Skeletal muscle satellite cell (primary cell): Measurements from ENCODE around the gene CDX4. TPM values are rescaled to one million over a fixed set of nuclear protein-coding genes. Genes with fewer than 3 reads are reported as not detected.

ENCODE experiments used
- H3K27me3 ChIP-seq: 2 replicates; pipeline ENCODE4 v1.7.0; 2013; ENCODE audit warnings: low read length; ENCODE audit not compliant: control insufficient read depth, insufficient read depth
- H3K36me3 ChIP-seq: 2 replicates; pipeline ENCODE4 v1.7.0; 2013; ENCODE audit warnings: mild to moderate bottlenecking, control low read depth, low read length; ENCODE audit not compliant: insufficient read depth
- H3K4me1 ChIP-seq: 2 replicates; pipeline ENCODE4 v1.7.0; 2013; ENCODE audit warnings: low read length; ENCODE audit not compliant: control insufficient read depth, insufficient read depth
- H3K4me2 ChIP-seq: 2 replicates; pipeline ENCODE4 v1.7.0; 2013; ENCODE audit warnings: mild to moderate bottlenecking, low read length
- H3K4me3 ChIP-seq: 2 replicates; pipeline ENCODE4 v1.7.0; 2013; ENCODE audit warnings: low read length
- H3K9ac ChIP-seq: 2 replicates; pipeline ENCODE4 v1.7.0; 2013; ENCODE audit warnings: mild to moderate bottlenecking, low read depth, low read length, moderate library complexity
- H3K9me3 ChIP-seq: replicated peaks from 2 replicates; pipeline ENCODE4 v1.7.0; 2013; ENCODE audit warnings: mild to moderate bottlenecking, control low read depth, low read length
- total RNA-seq: library from RNA; depleted of rRNA; stranded (reverse); fragments of >200 nt; gene quantifications from 2 replicates; pipeline ENCODE4 v1.2.3, GENCODE V29; 2012; rRNA removed

The CDX4 gene, protein sequence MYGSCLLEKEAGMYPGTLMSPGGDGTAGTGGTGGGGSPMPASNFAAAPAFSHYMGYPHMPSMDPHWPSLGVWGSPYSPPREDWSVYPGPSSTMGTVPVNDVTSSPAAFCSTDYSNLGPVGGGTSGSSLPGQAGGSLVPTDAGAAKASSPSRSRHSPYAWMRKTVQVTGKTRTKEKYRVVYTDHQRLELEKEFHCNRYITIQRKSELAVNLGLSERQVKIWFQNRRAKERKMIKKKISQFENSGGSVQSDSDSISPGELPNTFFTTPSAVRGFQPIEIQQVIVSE
- not detected in 2 replicates for total RNA-seq

DNA sequence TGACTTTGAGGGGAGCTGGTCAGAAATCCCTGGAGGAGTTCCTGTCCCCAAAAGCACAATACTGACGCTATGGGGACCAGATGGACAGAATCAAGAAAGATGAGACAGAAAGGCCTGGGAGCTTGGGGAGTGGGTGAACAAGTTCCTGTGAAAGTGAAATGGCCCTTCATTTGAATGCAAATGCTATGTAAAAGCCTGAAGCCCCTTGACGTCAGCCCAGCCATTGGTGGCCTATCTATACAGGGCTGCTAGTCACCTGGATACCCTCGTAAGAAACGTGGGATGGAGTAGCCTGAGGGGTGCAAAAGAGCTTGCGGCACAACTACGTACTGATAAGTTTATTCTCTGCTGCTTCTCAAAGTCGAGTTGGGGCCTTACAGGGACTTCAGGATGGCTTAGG is at the start of gene CDX4:
CDX4 (plus strand) TSS at position 223 of the 400 bp plus-strand sequence. CDS start 201 bp downstream, outside the sequence.
- Histone ChIP-seq H3K9me3 (peaks cover 5% of the 10 kb centered on the region), H3K4me3 (no peak within 1 kb of the TSS), H3K4me1 (no peaks in the 10 kb centered on the region), H3K27me3 (peaks cover 55% of the 10 kb centered on the region), H3K4me2 (no peak within 1 kb of the TSS), H3K36me3 (no peaks in the 10 kb centered on the region), H3K9ac (no peak within 1 kb of the TSS)

DNA sequence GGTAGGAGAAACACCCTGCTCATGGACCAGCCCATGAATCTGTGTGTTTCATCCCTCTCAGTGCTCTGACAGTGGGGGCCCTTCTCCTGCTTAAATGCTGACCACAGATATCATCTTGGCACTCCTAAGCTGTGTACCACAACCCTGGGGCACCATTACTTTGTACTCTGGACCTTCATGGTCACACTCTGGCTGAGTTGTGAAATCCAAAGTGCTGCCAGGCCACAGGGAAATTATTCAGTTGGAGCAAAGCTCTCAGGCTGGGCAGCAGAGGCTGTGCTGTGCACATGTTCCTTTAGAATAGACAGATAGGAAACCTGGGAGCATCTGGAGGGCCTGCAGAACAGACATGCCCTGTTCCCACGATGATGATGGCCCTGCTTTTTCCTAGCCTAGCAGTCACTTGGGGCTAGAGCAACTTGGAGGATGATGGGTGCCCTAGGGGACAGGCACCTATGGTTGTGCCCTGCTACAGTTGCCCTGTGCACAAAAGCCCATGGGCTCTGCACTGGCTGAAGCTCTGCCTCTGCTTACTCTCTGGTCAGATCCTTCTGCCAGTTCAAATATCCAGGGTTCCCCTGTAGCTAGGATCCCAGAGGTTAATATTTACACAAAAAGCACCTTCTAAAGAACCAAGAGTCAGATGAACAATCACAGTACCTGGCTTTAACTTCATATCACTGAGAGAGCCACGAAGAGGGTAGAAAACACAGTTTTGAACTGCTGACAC is 48.5 kb upstream of the CDX4 start:
- no peak overlapping the region for H3K4me2 ChIP-seq
- no peak overlapping the region for H3K4me3 ChIP-seq
- H3K4me1 ChIP-seq, result no peaks in the 10 kb centered on the region
- H3K36me3 ChIP-seq, result no peaks in the 10 kb centered on the region
- H3K9me3 ChIP-seq, result no peaks in the 10 kb centered on the region
- H3K27me3 ChIP-seq, result no peaks in the 10 kb centered on the region
- H3K9ac ChIP-seq, result no peak overlapping the region

DNA sequence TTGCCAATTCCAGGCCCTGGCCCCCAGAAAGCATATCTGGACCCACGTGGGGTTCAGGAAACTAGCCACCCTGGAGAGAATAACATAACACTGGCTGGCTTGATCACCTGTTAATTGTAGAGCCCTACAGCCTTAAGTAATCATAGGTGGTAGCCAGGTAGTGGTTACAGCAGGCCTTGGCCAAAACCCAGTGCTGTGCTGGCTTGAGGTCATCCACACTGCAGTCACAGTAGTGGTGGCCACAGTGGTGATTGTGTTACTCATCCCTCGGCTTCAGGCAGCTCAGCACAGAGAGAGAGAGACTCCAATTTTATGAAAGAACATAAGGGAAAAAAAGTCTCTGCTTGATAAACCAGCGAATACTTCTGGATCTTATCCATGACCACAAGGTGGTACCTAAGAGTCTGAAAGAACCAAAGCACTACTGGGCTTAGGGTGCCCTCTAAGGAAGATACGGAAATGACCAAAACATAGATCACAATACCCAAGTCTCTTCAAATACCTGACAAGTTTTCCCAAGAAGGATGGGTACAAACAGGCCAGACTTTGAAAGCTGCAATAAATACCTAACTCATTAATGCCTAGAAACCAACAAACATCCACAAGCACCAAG is 46.6 kb upstream of the CDX4 start:
- Histone ChIP-seq H3K27me3 (no peaks in the 10 kb centered on the region), H3K4me2 (no peak overlapping the region), H3K9ac (no peak overlapping the region), H3K4me1 (no peaks in the 10 kb centered on the region), H3K9me3 (no peaks in the 10 kb centered on the region), H3K4me3 (no peak overlapping the region), H3K36me3 (no peaks in the 10 kb centered on the region)

DNA sequence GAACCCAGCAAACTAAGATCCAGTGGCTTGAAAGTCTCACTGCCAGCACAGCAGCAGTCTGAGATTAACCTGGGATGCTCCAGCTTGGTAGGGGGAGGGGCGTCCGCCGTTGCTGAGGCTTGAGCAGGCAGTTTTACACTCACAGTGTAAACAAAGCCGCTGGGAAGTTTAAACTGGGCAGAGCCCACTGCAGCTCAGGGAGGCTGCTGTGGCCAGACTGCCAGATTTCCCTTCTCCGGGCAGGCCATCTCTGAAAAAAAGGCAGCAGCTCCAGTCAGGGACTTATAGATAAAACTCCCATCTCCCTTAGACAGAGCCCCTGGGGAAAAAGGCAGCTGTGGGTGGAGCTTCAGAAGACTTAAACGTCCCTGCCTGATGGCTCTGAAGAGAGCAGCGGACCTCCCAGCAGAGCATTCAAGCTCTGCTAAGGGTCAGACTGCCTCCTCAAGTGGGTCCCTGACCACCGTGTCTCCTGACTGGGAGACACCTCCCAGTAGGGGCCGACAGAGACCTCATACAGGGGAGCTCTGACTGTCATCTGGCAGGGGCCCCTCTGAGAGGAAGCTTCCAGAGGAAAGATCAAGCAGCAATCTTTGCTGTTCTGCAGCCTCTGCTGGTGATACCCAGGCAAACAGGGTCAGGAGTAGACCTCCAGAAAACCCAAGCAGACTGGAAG is 45.1 kb upstream of the CDX4 start:
- H3K9ac ChIP-seq, result no peak overlapping the region
- no peaks in the 10 kb centered on the region for H3K4me1 ChIP-seq
- no peak overlapping the region for H3K4me2 ChIP-seq
- no peak overlapping the region for H3K4me3 ChIP-seq
- H3K36me3 ChIP-seq, result no peaks in the 10 kb centered on the region
- H3K9me3 ChIP-seq, result no peaks in the 10 kb centered on the region
- H3K27me3 ChIP-seq, result no peaks in the 10 kb centered on the region

DNA sequence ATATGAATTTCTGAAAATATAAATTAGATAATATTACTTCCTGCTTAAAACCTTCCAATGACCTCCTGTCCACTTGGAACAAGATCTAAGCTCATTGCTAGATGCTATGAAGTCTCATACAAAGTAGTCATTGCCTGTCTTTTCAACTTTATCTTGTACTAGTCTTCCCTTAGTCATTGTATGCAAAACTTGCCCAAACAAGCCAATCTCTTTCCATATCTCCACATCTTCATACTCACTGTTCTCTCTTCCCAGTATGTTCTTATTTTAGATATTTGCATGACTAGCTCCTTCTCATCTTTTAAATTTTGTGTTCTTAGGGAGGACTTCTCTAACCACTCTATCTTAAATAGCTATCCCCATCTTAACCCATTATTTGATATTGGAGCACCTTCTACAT is 33.9 kb upstream of the CDX4 start:
- Histone ChIP-seq H3K9ac (no peak overlapping the region), H3K4me1 (no peaks in the 10 kb centered on the region), H3K4me3 (no peak overlapping the region), H3K9me3 (no peaks in the 10 kb centered on the region), H3K27me3 (peaks cover 4% of the 10 kb centered on the region), H3K36me3 (no peaks in the 10 kb centered on the region), H3K4me2 (no peak overlapping the region)

DNA sequence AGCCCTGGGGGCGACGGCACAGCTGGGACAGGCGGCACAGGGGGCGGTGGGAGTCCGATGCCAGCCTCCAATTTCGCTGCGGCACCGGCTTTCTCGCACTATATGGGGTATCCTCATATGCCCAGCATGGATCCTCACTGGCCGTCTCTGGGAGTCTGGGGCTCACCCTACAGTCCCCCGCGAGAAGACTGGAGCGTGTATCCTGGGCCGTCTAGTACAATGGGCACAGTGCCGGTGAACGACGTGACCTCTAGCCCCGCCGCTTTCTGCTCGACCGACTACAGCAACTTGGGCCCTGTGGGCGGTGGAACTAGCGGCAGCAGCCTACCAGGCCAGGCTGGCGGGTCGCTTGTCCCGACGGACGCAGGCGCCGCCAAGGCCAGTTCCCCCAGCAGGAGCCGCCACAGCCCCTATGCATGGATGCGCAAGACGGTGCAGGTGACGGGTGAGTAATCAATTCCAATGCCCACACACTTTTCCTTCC is 500 bp downstream of the CDX4 start:
- Histone ChIP-seq H3K4me2 (no peak overlapping the region), H3K9me3 (peaks cover 5% of the 10 kb centered on the region), H3K4me3 (no peak overlapping the region), H3K9ac (no peak overlapping the region), H3K4me1 (no peaks in the 10 kb centered on the region), H3K36me3 (no peaks in the 10 kb centered on the region), H3K27me3 (peaks cover 59% of the 10 kb centered on the region)

DNA sequence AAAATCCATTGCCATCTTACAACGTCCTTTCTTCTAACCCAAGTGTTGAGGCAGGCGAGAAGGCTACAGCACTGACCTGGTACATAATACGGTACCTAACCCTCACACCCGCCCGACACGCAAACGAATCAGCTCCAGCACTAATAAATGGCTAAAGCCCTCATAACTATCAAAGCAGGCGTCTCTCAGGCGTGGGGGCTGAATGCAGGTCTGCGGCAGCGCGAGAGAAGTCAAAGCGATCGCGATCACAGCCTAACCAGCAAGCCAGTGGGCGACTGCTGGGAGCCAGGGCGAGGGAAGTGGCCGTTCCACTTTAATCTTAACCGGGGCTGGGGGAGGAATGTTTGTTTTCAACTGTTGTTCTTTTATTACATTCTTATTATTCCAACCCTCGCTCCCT is 1.5 kb downstream of the CDX4 start:
- Histone ChIP-seq H3K9ac (no peak overlapping the region), H3K4me1 (no peaks in the 10 kb centered on the region), H3K36me3 (no peaks in the 10 kb centered on the region), H3K4me3 (no peak overlapping the region), H3K9me3 (peaks cover 5% of the 10 kb centered on the region), H3K27me3 (peaks cover 62% of the 10 kb centered on the region), H3K4me2 (no peak overlapping the region)

DNA sequence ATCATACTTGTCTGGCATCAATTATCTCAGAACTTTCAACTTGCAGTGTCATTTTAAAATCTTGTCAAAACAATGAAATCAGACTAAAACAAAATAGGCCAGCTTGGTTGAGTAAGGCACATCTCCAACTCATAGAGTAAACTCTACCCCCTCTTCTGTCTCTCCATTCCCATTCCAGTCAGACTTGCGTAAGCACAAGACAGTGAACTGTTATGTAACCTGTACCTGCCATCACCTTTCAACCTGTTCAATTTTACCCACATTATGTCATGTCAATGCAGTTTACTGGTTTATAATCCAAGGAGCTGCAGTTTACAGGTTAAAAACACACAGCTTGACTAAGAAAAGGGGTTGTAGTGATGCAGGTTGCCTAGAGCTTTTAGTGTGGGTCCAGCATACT is 8.3 kb downstream of the CDX4 start:
- Histone ChIP-seq H3K36me3 (no peaks in the 10 kb centered on the region), H3K4me2 (no peak overlapping the region), H3K4me3 (no peak overlapping the region), H3K27me3 (peaks cover 50% of the 10 kb centered on the region), H3K9ac (no peak overlapping the region), H3K4me1 (no peaks in the 10 kb centered on the region), H3K9me3 (no peaks in the 10 kb centered on the region)

DNA sequence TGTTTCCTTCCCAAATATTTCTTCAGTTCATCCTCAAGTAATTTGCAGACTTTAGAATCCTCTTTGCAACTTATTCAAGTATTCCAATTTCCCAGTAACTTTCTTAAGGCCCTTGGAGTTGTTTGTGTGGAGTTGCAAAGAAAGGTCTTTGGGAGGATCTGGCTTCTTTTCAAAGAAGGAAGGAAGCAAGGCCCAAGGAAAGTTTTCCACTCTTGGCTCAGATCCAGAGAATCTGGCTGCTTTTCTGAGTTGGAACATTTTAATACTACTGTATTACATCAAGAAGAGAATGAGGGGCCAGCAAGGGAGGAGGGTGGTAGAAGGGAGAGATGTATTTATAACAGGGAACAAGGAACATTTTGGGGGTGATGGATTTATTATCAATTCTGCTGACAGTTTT is 10.5 kb downstream of the CDX4 start:
- no peak overlapping the region for H3K4me3 ChIP-seq

DNA sequence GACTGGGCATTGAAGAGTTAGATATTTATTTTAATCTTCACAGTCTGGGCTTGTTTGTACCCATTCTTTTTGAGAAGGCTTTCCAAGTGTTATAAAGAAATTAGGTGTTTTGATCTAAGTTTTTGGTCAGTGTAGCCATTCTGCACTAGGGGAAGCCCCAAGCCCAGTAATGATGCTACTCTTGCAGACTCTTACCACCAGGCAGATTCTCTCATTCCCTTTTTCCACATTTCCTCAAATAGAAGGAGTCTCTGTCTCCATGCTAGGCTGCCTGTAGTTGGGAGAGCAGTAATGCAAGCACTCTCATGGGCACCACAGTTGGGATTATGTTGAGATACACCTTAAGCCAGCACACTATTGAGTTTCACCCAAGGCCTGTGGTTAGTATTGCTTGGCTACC is 21.5 kb downstream of the CDX4 start:
- Histone ChIP-seq H3K4me1 (no peaks in the 10 kb centered on the region), H3K27me3 (peaks cover 12% of the 10 kb centered on the region), H3K9me3 (no peaks in the 10 kb centered on the region), H3K9ac (no peak overlapping the region), H3K36me3 (no peaks in the 10 kb centered on the region), H3K4me2 (no peak overlapping the region), H3K4me3 (no peak overlapping the region)

More for the DNA sequence above, 10.5 kb downstream of the CDX4 start:
- Histone ChIP-seq H3K9me3 (no peaks in the 10 kb centered on the region), H3K9ac (no peak overlapping the region), H3K4me1 (no peaks in the 10 kb centered on the region), H3K27me3 (peaks cover 33% of the 10 kb centered on the region), H3K4me2 (no peak overlapping the region), H3K36me3 (no peaks in the 10 kb centered on the region)

DNA sequence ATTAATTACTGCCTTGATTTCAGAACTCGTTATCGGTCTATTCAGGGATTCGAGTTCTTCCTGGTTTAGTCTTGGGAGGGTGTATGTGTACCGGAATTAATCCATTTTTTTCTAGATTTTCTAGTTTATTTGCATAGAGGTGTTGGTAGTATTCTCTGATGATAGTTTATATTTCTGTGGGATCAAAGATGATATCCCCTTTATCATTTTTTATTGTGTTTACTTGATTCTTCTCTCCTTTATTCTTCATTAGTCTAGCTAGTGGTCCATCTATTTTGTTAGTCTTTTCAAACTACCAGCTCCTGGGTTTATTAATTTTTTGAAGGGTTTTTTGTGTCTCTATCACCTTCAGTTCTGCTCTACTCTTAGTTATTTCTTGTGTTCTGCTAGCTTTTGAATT is 32.1 kb downstream of the CDX4 start:
- Histone ChIP-seq H3K36me3 (no peaks in the 10 kb centered on the region), H3K27me3 (peaks cover 5% of the 10 kb centered on the region), H3K9ac (no peak overlapping the region), H3K4me2 (no peak overlapping the region), H3K4me3 (no peak overlapping the region), H3K4me1 (no peaks in the 10 kb centered on the region), H3K9me3 (no peaks in the 10 kb centered on the region)
